Hepatocyte (in vitro differentiated cells): ENCODE measurements around the gene TYR.

Experiments used
- EZH2phosphoT487 ChIP-seq: fragments of 200-600 bp; sonication (generic); IDR thresholded peaks from one replicate; pipeline ENCODE4 v1.6.1; 2018; ENCODE audit warnings: antibody characterized with exemption, mild to moderate bottlenecking, low read depth, moderate library complexity; ENCODE audit not compliant: unreplicated experiment, severe bottlenecking
- TF ChIP-seq, protein P1 (sequence below): fragments of 200-600 bp; sonication (generic); IDR thresholded peaks from 2 replicates; pipeline ENCODE4 v1.5.1; 2016; ENCODE audit warnings: antibody characterized with exemption, mild to moderate bottlenecking; ENCODE audit not compliant: poor library complexity

DNA sequence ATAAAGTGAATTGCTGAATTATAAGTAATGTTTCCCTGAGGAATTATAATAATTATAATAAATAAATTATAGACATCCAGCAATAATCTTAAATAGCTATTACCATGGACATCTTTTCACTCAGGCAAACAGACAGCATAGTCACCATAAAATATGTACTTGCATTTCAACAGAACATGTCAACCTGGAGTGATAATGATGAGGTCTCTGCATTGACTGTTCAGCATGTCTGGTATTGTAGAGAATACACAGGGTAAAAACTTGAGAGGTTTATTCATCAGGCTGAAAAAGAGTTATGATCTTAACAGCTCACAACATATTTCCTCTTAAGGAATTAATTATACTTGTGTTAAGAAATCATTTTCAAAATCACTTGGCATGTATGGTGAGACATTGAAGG, 41.1 kb upstream of the TYR start:
- TF ChIP-seq, protein P1, sequence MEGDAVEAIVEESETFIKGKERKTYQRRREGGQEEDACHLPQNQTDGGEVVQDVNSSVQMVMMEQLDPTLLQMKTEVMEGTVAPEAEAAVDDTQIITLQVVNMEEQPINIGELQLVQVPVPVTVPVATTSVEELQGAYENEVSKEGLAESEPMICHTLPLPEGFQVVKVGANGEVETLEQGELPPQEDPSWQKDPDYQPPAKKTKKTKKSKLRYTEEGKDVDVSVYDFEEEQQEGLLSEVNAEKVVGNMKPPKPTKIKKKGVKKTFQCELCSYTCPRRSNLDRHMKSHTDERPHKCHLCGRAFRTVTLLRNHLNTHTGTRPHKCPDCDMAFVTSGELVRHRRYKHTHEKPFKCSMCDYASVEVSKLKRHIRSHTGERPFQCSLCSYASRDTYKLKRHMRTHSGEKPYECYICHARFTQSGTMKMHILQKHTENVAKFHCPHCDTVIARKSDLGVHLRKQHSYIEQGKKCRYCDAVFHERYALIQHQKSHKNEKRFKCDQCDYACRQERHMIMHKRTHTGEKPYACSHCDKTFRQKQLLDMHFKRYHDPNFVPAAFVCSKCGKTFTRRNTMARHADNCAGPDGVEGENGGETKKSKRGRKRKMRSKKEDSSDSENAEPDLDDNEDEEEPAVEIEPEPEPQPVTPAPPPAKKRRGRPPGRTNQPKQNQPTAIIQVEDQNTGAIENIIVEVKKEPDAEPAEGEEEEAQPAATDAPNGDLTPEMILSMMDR, result no peak
- TF ChIP-seq EZH2phosphoT487, result no peak
